Lower leg skin (tissue), 4 donors: Measurements from ENCODE around the gene NOTCH2. TPM values are rescaled to one million over a fixed set of nuclear protein-coding genes. Genes with fewer than 3 reads are reported as not detected.

Experiments
- DNase-seq, 2 donors: peaks; one replicate each; pipeline ENCODE4 v3.0.0-alpha.2; 2019; ENCODE audit warnings: low spot score in 2 of 2
- H3K4me3 ChIP-seq: fragments of 200-600 bp; sonication (generic); 2 replicates; pipeline ENCODE4 v1.5.1; 2017; ENCODE audit warnings: mild to moderate bottlenecking, low read depth; ENCODE audit not compliant: poor library complexity, severe bottlenecking
- POLR2A ChIP-seq, 2 donors: fragments of 450-650 bp; IDR thresholded peaks; one replicate each; pipeline ENCODE4 v1.6.1; 2016 to 2017; ENCODE audit warnings: antibody characterized with exemption in 2 of 2, mild to moderate bottlenecking in 1 of 2, moderate library complexity in 1 of 2
- WGBS, 2 donors: methylation state at CpG; one replicate each; pipeline ENCODE4 v1.1.5; 2018; 5-methylcytosine and 5-hydroxymethylcytosine counted together
- intact Hi-C: fragments of 100-400 bp; cut with DNase I; formaldehyde crosslinking; loops from one replicate; pipeline ENCODE4 v1.15.0; 2023; ENCODE audit warnings: low total_unique reads
- total RNA-seq, 4 donors: library from RNA; depleted of rRNA; stranded (reverse); fragments of >200 nt; gene quantifications; one replicate each; pipeline ENCODE4 v1.1.0, GENCODE V29; 2016
- TF ChIP-seq, protein P1 (sequence below), 3 donors: fragments of 450-650 bp; IDR thresholded peaks; one replicate each; pipeline ENCODE4 v1.5.1; 2016; ENCODE audit warnings: antibody characterized with exemption in 3 of 3, mild to moderate bottlenecking in 3 of 3, moderate library complexity in 2 of 3

Gene NOTCH2
- total RNA-seq, 4 donors from 2014 or later, result 102 to 169 (median 132) TPM

DNA sequence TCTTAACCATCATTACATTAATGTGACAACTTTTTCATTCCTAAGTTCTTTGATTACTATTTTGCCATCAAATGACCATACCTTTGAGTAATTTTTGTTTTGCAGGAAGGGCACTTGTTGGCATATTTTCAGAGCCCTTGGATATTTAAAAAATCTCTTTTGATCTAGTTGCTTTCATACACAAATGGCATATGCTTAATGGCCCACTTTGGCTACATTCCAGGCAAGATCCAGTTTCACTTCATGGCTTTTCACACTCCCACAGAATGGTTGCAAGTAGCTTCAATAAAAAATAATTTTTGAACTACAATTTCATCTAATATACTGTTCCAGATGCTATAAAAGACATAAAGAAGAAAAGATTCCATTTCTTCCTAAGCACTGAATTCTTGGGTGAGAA, 191.3 kb downstream of the NOTCH2 start:
- no peak for TF ChIP-seq POLR2A (IDR thresholded peaks at IDR 0.05)
- TF ChIP-seq, protein P1, sequence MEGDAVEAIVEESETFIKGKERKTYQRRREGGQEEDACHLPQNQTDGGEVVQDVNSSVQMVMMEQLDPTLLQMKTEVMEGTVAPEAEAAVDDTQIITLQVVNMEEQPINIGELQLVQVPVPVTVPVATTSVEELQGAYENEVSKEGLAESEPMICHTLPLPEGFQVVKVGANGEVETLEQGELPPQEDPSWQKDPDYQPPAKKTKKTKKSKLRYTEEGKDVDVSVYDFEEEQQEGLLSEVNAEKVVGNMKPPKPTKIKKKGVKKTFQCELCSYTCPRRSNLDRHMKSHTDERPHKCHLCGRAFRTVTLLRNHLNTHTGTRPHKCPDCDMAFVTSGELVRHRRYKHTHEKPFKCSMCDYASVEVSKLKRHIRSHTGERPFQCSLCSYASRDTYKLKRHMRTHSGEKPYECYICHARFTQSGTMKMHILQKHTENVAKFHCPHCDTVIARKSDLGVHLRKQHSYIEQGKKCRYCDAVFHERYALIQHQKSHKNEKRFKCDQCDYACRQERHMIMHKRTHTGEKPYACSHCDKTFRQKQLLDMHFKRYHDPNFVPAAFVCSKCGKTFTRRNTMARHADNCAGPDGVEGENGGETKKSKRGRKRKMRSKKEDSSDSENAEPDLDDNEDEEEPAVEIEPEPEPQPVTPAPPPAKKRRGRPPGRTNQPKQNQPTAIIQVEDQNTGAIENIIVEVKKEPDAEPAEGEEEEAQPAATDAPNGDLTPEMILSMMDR (IDR thresholded peaks at IDR 0.05), result no peak
- intact Hi-C loops, result no loop called here
- H3K4me3 ChIP-seq, result no peak overlapping the region
- DNase-seq, result no peak

DNA sequence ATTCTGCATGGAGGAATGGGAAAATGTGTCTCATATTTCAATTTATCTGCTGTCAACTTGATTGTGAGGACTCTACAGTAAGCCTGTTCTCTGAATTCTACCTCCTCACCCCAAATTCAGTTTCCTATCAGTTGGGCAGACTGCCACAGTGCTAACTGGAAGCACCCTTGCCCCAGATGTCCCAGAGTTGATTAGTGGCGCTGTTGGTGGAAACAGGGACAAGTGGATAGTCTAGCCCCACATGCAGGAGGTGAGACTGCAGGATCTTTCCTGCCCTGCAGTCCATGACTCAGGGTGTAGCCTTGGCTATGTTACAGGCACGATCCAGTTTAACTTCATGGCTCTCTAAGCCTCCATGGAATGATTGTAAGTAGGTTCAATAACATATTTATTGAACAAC, 195.3 kb downstream of the NOTCH2 start:
- no peak for DNase-seq
- TF ChIP-seq POLR2A (IDR thresholded peaks at IDR 0.05), result no peak
- TF ChIP-seq, protein P1 (IDR thresholded peaks at IDR 0.05), result no peak
- H3K4me3 ChIP-seq, result no peak overlapping the region
- WGBS, 2 donors, result 60 to 78% methylated on average over 2 of the region's 2 CpGs
- intact Hi-C loops, result no loop called here

DNA sequence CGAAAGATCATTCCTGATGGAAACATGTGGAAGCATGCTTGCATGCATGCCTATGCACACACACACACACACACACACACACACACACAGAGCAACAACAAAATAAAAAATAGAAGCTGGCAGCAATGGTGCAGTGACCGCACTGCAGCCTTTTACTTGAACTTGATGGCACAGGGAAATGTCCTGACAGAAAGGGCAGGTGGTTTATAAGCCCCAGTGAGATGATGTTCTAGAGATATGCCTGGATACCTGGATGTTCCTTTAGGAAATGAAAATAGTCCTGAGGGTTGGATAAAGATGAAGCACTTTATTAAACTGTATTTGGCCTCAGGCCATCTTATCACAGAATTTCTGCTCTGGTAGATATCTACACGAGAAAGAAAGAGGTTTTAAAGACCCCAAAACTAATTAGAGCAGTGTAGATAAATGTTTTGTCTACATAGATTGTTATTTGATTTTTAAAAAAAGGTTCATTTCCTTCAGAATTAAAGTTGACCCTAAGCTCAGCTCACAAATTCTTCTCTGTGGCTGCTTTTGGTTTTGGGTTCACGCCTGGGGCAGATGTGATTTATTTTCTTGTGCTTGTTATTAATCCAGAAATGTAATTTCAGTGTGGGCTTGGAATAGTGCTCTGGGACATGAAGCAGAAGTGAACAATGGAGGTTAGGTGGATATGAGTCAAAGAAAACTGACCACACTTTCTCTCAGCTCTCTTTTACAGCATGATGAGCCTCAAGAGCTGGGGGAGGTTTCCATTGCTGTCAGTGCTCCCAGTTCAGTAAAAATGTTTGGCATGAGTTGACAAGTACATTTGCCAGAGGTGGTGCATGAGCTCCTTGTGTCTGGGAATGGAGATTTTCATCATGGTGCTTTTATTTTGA, 196.1 kb downstream of the NOTCH2 start:
- WGBS, 2 donors, result 49 to 61% methylated on average over 4 of the region's 4 CpGs
- intact Hi-C loops, result no loop called here
- no peak for DNase-seq
- no peak overlapping the region for H3K4me3 ChIP-seq
- TF ChIP-seq POLR2A (IDR thresholded peaks at IDR 0.05), result no peak
- TF ChIP-seq, protein P1 (IDR thresholded peaks at IDR 0.05), result no peak

DNA sequence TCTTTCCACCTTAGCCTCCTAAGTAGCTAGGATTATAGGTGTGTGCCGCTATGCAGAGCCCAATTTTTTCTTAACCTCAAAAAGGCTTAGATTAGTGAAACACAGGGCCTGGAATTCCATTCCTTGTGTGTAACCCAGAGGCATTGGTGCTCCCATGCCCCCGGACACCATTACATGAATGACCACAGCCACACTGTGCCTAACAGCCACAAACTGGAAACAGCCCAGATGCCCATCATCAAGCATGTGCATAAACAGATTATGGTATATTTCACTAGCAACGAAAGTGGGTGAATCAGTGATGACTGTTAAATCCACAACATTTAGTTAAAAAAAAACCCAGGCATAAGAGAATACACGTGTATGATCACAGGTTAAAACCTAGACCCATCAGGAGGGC, 197.6 kb downstream of the NOTCH2 start:
- intact Hi-C loops, result no loop called here
- 90 to 92% methylated on average over 4 of the region's 4 CpGs for WGBS, 2 donors
- TF ChIP-seq POLR2A (IDR thresholded peaks at IDR 0.05), result no peak
- TF ChIP-seq, protein P1 (IDR thresholded peaks at IDR 0.05), result no peak
- no peak for DNase-seq
- H3K4me3 ChIP-seq, result no peak overlapping the region

DNA sequence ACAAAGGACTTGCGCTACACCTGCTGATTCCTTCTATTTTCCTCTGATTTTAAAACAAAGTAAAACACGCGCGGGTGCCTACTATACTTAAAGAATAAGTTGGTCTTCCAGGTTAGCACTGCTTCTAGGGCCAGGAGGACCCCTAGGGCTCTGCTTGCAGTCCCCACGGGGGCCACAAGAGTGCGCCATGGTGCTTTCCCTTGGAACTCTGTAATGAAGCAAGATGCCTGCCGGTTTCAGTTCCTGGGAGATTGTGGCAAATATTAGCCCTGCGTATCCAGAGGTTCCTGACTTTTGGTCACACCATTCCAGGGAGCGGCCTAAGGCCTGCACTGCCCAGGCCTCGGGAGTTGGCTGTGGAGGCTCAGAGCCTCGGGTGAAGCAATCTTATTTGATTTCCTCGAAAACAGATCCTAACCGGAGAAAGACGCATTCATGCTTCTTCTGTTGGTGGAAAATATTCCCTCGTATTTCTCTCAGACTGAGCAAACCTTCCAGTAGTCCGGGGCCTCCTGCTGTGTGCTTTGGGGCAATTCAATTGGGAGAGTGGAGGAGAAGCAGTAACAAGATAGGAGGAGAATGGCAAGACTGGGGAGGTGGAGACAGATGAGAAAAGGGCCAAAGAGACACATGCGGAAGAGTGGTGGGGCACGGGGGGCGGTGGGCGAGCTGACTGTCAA, 198.4 kb downstream of the NOTCH2 start:
- intact Hi-C loops, result no loop called here

More for the DNA sequence above, 198.4 kb downstream of the NOTCH2 start:
- no peak overlapping the region for H3K4me3 ChIP-seq
- 49% methylated on average over 20 of the region's 20 CpGs for WGBS, 2 donors
- no peak for TF ChIP-seq POLR2A (IDR thresholded peaks at IDR 0.05)
- TF ChIP-seq, protein P1 (IDR thresholded peaks at IDR 0.05), result peak in 1 of 3 donors; percentile 53
- DNase-seq, result peak; percentile 70 to 95
